CD4-positive, alpha-beta T cell treated with Interleukin-6 for 4 hours (primary cell): Measurements from ENCODE around the gene BPTF.
"Not testable (repeated sequence)": the region's sequence is repeated elsewhere in the genome, so short reads cannot be mapped to it uniquely, and the experiment has no call there.

ENCODE experiments used
- DNase-seq: peaks from one replicate; pipeline ENCODE4 v3.0.0-alpha.2; 2020; ENCODE audit warnings: mixed read lengths

BPTF gene

DNA sequence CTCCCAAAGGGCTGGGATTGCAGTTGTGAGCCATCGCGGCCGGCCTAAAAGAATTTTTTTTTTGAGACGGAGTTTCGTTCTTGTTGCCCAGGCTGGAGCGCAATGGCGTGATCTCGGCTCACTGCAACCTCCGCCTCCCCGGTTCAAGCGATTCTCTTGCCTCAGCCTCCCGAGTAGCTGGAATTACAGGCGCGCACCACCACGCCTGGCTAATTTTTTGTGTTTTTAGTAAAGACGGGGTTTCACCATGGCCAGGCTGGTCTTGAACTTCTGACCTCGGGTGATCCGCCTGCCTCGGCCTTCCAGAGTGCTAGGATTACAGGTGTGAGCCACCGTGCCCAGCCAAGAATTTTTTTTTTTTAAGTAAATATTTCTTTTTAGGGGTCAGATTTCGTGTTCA, 193.2 kb downstream of the BPTF start:
- not testable (repeated sequence) for DNase-seq

DNA sequence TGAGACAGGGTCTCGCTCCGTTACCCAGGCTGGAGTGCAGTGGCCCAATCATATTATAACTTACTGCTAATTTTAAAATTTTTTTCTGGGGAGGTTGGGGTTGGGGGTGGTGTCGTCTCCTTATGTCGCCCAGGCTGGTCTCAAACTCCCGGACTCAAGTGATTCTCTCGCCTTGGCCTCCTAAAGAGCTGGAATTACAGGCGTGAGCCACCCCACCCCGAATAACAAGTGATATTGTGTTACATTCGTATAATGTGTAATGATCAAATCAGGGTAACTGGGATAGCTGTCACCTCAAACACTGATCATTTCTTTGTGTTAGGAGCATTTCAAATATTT, 194.0 kb downstream of the BPTF start:
- no peak for DNase-seq

DNA sequence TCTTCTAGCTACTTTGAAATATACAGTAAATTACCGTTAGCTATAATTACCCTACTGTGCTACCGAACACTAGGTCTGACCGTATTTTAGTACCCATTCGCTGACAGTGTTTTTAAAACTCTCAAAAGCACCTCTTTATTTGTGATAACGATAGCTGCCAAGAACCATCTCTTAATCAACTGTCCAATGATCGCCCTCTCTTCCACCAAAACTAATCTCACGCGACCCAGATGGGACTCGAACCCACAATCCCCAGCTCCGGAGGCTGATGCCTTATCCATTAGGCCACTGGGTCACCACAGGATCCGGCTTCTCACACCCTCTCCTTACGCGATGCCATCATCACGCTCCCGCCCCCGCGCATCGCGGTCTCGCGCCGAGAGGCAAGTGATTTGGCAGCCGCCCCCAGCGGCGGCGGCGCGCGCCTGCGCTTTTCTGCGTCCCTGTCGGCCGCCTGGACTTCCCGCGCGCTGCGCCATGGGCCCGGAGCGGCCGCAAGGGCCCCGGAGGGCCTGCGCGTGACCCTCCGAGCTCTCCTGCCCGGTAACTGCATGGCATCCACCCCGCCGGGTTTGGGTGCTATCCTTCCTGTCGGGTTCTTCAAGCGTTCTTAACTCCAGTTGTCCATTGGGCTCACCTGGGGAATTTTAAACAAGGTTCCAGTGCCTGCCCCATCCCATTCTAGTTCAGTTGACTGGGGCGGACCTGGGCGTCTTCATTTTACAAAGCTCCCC, 194.5 kb downstream of the BPTF start:
- DNase-seq: peak; percentile 93

DNA sequence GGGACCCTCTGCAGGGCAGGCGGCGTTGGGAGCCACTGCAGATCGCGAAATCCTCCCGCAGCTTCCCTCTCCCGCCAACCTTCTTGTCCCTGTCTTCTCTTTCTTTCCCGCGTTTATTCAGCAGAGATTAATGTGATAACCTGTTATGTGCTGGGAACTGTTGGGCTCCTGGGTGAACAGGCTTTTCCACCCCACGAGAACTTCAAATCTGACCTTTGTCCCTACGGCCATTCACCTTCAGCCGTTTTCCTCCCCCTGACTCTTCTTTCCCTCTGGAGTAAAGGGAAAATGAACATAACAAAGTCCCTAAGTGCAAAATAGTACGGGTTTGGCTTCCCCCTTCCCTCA, 195.1 kb downstream of the BPTF start:
- no peak for DNase-seq

DNA sequence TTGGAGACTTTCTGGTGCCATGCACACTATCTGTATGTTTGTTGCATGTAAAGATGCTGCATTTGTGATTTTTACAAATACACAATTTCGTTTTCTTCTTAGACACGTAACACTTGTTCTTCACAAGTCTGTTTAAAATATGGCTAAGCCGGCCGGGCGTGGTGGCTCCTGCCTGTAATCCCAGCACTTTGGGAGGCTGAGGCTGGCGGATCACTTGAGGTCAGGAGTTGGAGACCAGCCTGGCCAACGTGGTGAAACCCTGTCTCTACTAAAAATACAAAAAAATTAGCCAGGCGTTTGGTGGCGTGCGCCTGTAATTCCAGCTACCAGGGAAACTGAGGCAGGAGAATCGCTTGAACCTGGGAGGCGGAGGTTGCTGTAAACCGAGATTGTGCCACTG, 195.5 kb downstream of the BPTF start:
- not testable (repeated sequence) for DNase-seq

DNA sequence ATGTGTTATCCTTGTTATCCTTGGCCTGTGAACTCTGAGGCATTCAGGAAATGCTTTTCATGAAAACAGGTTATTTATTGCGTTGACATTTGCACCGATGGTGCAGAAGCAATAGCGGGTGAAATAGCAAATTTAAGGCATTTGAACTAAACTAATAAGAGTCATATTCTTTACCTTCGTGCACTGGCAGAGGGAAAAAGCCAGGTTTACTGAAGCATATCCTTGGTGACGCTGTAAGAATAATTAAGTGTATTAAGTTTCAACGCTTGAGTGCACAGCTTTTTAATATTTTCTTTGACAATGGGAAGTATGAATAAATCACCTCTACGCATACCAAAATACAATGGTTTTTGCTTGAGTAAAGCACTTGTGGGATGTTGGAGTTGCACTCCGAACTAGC, 196.7 kb downstream of the BPTF start:
- no peak for DNase-seq

DNA sequence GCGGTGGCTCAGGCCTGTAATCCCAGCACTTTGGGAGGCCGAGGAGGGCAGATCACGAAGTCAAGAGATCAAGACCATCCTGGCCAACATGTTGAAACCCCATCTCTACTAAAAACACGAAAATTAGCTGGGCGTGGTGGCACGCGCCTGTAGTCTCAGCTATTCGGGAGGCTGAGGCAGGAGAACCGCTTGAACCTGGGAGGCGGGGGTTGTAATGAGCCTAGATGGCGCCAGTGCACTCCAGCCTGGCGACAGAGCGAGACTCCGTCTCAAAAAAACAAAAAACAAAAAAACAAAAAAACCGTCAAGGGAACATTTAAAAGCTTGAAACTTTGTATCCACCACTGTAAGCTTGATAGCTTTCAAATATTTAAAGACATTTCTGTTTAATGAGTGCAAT, 197.2 kb downstream of the BPTF start:
- DNase-seq: not testable (repeated sequence)

DNA sequence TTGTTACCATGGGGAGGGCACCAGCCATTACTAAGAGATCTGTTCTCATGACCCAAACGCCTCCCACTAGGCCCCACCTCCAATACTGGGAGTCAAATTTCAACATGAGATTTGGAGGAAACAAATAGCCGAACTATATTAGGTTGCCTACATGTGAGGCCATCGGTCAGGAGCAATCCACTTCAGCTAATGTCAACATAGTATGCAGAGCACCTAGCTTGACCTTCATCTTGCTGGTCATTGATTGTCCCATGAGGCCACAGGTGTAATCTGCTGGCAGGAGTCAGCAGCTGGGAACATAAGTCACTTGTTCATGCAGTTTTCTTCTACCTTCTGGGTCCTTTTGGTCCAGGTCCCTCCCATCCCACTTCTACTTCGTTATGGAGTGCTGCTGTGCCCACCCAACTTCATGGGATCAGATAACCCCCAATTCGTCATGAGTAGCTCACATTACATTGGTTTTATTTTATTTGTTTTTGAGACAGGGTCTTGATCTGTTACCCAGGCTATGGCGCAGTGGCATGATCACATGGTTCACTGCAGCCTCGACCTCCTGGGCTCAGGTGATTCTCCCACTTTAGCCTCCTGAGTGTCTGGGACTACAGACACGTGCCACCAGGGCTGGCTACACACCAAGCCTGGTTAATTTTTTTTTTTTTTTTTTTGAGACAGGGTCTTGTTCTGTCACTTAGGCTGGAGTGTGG, 204.4 kb downstream of the BPTF start:
- no peak for DNase-seq
